Testis (tissue), 3 donors: ENCODE results near the gene DIP2B. TPM values are rescaled to one million over a fixed set of nuclear protein-coding genes. Genes with fewer than 3 reads are reported as not detected.
"Not testable (repeated sequence)": the region's sequence is repeated elsewhere in the genome, so short reads cannot be mapped to it uniquely, and the experiment has no call there.

Experiments used
- DNase-seq: peaks from one replicate; pipeline ENCODE4 v3.0.0-alpha.2; 2019
- H3K27ac ChIP-seq, 2 donors: fragments of 200-600 bp; sonication (generic); one replicate each; pipeline ENCODE4 v1.5.1; 2019
- H3K27me3 ChIP-seq: fragments of 200-600 bp; sonication (generic); one replicate; pipeline ENCODE4 v1.5.1; 2019
- H3K36me3 ChIP-seq: fragments of 200-600 bp; sonication (generic); one replicate; pipeline ENCODE4 v1.5.1; 2017; ENCODE audit warnings: low read depth; ENCODE audit errors: missing control alignments
- H3K4me1 ChIP-seq: fragments of 200-600 bp; sonication (generic); one replicate; pipeline ENCODE4 v1.5.1; 2019
- H3K4me3 ChIP-seq, 2 donors: fragments of 200-600 bp; sonication (generic); one replicate each; pipeline ENCODE4 v1.5.1; 2017 to 2019
- H3K9me3 ChIP-seq: fragments of 200-600 bp; sonication (generic); one replicate; pipeline ENCODE4 v1.5.1; 2017
- CTCF ChIP-seq, 3 experiments: fragments of 450-650 bp in 2 of 3; fragments of 200-600 bp in 1 of 3; sonication (generic) in 1 of 3; IDR thresholded peaks; one replicate each; pipeline ENCODE4 v1.5.1; 2016 to 2019; ENCODE audit warnings: antibody characterized with exemption in 3 of 3, mild to moderate bottlenecking in 2 of 3, moderate library complexity in 1 of 3
- POLR2A ChIP-seq: fragments of 450-650 bp; IDR thresholded peaks from one replicate; pipeline ENCODE4 v1.6.1; 2017; ENCODE audit warnings: antibody characterized with exemption, mild to moderate bottlenecking, moderate library complexity
- WGBS, 2 donors: methylation state at CpG; one replicate each; pipeline ENCODE4 v1.1.5; 2018; 5-methylcytosine and 5-hydroxymethylcytosine counted together
- intact Hi-C: fragments of 100-400 bp; cut with DNase I; formaldehyde crosslinking; loops from one replicate; pipeline ENCODE4 v1.15.1; 2023; ENCODE audit warnings: low total_unique reads
- polyA plus RNA-seq: library from polyadenylated mRNA; stranded (reverse); fragments of 350-450 nt; fragmentation: Illumina TruSeq; extraction: RNeasy Lipid Tissue Mini Kit (QIAGEN cat#74804); gene quantifications from one replicate; pipeline ENCODE4 v1.2.3, GENCODE V29; 2014; ENCODE audit warnings: low read depth, low replicate concordance; ENCODE audit not compliant: insufficient read depth
- total RNA-seq, 2 donors: library from RNA; depleted of rRNA; stranded (reverse); fragments of >200 nt; gene quantifications; one replicate each; pipeline ENCODE4 v1.2.3, GENCODE V29; 2016

Gene DIP2B
- total and polyA plus RNA-seq, 3 donors from 2014 or later = 19.1 to 57.1 (median 43.5) TPM

DNA sequence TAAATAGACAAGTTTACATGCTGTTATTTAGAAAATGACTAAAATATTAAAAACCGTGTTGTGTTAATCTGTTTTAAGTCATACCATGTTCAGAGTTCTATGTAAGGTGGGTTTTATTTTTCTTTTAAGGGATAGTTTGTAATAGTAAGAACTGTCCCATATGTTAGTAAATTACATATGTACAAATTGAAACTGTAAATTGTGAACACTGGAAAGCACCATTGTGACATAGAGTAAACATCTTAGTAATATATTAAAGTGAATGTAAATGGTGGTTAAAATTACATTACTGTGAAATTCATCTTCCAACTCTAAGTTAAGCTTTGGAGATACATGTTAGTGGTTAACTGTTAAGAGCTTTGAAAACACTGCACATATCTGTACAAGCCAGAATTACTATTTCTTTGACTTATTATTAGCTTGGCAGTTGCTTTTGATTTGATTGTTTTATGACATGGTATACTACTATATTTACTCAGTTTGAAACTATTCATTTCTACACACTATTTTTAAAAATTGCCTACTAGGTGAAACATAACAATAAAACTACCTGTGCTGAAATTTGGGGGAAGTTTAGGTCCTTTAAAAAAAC lies 27.4 kb upstream of the DIP2B start:
- no peak for TF ChIP-seq POLR2A
- intact Hi-C loops = no loop called here
- H3K36me3 ChIP-seq = no peaks in the 10 kb centered on the region
- DNase-seq = no peak
- H3K27me3 ChIP-seq = no peaks in the 10 kb centered on the region
- 81 to 94% methylated on average over 1 of the region's 1 CpG for WGBS, 2 donors
- no peaks in the 10 kb centered on the region for H3K4me1 ChIP-seq
- H3K27ac ChIP-seq = no peak overlapping the region
- no peak overlapping the region for H3K4me3 ChIP-seq
- no peaks in the 10 kb centered on the region for H3K9me3 ChIP-seq

GRCh38 chr12:50482571-50482970 lies 22.2 kb upstream of the DIP2B start:
- WGBS, 2 donors = 85 to 91% methylated on average over 4 of the region's 4 CpGs
- no peaks in the 10 kb centered on the region for H3K27me3 ChIP-seq
- intact Hi-C loops = no loop called here
- no peaks in the 10 kb centered on the region for H3K36me3 ChIP-seq
- TF ChIP-seq POLR2A (no peak), CTCF (IDR thresholded peaks at IDR 0.05) (no peak)
- no peak for DNase-seq
- H3K4me3 ChIP-seq = no peak overlapping the region
- no peak overlapping the region for H3K27ac ChIP-seq
- no peaks in the 10 kb centered on the region for H3K9me3 ChIP-seq
- no peaks in the 10 kb centered on the region for H3K4me1 ChIP-seq

DNA sequence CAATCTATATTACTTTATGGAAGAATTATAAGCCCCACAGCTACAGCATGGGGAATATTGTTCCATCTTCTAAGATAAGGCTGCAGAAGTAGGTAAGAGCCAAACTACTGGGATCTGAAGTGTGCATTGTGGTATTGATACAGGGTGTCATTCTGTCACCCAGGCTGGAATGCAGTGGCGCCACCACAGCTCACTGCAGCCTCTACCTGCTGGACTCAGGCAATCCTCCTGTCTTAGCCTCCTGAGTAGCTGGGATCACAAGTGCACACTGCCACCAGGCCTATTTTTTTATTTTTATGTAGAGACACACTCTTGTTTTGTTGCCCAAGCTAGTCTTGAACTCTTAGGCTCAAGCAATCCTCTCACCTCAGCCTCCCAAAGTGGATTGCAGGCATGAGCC lies 21.3 kb upstream of the DIP2B start:
- no peaks in the 10 kb centered on the region for H3K4me1 ChIP-seq
- TF ChIP-seq POLR2A = no peak
- TF ChIP-seq CTCF (IDR thresholded peaks at IDR 0.05) = no peak
- H3K4me3 ChIP-seq = no peak overlapping the region
- no peaks in the 10 kb centered on the region for H3K9me3 ChIP-seq
- H3K27ac ChIP-seq = no peak overlapping the region
- 84 to 92% methylated on average over 1 of the region's 1 CpG for WGBS, 2 donors
- DNase-seq = no peak
- no peaks in the 10 kb centered on the region for H3K36me3 ChIP-seq
- intact Hi-C loops = no loop called here
- H3K27me3 ChIP-seq = no peaks in the 10 kb centered on the region

DNA sequence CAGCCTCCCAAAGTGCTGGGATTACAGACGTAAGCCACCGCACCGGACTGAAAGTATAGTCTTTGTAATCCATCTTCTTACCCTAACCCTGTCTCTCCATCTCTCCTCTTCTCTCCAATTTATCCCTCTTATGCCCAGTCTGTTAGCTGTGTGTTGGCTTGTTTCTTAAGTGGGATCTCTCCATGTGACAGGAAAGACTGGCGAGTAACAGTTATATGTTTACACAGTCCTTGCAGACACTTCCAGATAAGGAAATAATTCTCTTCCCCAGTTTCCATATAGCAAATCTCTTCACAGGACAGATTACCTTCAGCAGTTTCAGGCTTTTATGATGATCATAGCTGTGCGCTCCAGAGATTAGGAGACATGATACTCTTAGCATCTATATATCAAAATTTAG lies 16.0 kb upstream of the DIP2B start:
- H3K27me3 ChIP-seq = no peaks in the 10 kb centered on the region
- no peak for DNase-seq
- no peak overlapping the region for H3K4me3 ChIP-seq
- no peaks in the 10 kb centered on the region for H3K4me1 ChIP-seq
- intact Hi-C loops = no loop called here
- 90 to 94% methylated on average over 5 of the region's 5 CpGs for WGBS, 2 donors
- H3K27ac ChIP-seq = no peak overlapping the region
- no peak for TF ChIP-seq POLR2A
- TF ChIP-seq CTCF (IDR thresholded peaks at IDR 0.05) = no peak
- no peaks in the 10 kb centered on the region for H3K9me3 ChIP-seq
- H3K36me3 ChIP-seq = no peaks in the 10 kb centered on the region

DNA sequence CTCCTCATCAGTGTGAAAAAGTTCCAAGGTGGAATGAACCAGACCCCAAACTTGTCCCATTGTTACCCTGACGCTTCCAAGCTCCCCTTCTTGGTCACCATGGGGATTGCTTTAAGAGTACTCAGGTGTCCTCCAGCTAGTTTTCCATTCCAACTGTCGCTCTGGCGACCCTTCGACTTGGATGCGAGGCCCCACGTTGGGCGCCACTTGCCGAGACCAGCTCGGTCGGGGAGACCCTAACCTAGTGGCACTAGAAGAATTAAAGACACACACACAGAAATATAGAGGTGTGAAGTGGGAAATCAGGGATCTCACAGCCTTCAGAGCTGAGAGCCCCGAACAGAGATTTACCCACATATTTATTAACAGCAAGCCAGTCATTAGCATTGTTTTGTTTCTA lies 6.7 kb upstream of the DIP2B start:
- intact Hi-C loops = not testable (repeated sequence)

More for the DNA sequence above, 6.7 kb upstream of the DIP2B start:
- H3K4me1 ChIP-seq, H3K9me3 ChIP-seq, H3K27me3 ChIP-seq, H3K4me3 ChIP-seq, H3K27ac ChIP-seq, H3K36me3 ChIP-seq, DNase-seq: not testable (repeated sequence)
- 90 to 98% methylated on average over 11 of the region's 11 CpGs for WGBS, 2 donors
